Esophagus squamous epithelium (tissue), 4 donors: ENCODE data around the gene ABR.

Experiments used
- POLR2A ChIP-seq, 4 donors: fragments of 450-650 bp; IDR thresholded peaks; one replicate each; pipeline ENCODE4 v1.6.1; 2017; ENCODE audit warnings: antibody characterized with exemption in 4 of 4, mild to moderate bottlenecking in 4 of 4, moderate library complexity in 3 of 4
- TF ChIP-seq, protein P1 (sequence below), 6 experiments: fragments of 450-650 bp in 4 of 6; fragments of 200-600 bp in 2 of 6; sonication (generic) in 2 of 6; IDR thresholded peaks; one replicate each; pipeline ENCODE4 v1.5.1; 2016 to 2019; ENCODE audit warnings: antibody characterized with exemption in 6 of 6, mild to moderate bottlenecking in 4 of 6, moderate library complexity in 4 of 6

DNA sequence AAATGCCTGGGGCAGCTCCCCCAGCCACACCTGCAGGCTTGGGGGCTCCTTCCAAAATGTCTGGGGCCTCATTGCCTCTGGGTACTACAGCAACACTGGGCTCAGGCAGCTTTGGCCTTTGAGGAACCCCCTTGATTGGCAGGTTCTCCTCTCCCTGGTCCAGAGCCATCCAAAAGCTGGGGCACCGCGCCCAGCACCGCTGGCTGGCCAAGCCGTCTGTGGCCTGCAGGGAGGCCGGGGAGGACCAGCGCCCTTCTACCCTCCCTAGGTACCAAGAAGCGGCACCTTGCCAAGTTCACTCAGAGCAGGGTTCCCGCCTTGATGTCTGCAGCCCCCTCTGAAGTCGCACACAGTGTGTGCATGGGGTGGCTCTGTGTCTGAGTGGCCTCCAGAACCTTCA is 152.7 kb downstream of the ABR start:
- TF ChIP-seq, protein P1, sequence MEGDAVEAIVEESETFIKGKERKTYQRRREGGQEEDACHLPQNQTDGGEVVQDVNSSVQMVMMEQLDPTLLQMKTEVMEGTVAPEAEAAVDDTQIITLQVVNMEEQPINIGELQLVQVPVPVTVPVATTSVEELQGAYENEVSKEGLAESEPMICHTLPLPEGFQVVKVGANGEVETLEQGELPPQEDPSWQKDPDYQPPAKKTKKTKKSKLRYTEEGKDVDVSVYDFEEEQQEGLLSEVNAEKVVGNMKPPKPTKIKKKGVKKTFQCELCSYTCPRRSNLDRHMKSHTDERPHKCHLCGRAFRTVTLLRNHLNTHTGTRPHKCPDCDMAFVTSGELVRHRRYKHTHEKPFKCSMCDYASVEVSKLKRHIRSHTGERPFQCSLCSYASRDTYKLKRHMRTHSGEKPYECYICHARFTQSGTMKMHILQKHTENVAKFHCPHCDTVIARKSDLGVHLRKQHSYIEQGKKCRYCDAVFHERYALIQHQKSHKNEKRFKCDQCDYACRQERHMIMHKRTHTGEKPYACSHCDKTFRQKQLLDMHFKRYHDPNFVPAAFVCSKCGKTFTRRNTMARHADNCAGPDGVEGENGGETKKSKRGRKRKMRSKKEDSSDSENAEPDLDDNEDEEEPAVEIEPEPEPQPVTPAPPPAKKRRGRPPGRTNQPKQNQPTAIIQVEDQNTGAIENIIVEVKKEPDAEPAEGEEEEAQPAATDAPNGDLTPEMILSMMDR (IDR thresholded peaks at IDR 0.05): no peak
- no peak for TF ChIP-seq POLR2A (IDR thresholded peaks at IDR 0.05)
